GM19397 (cell line): Measurements from ENCODE around the gene BBS1.
A peak's percentile ranks its signal among the peaks of the same experiment; 100 is the strongest.

Source experiments
- ATAC-seq: cut with Tn5 transposase; IDR thresholded peaks from one replicate; pipeline ENCODE4 v1.9.1; 2021; ENCODE audit warnings: mild to moderate bottlenecking, moderate library complexity; ENCODE audit not compliant: unreplicated experiment

The BBS1 gene

DNA sequence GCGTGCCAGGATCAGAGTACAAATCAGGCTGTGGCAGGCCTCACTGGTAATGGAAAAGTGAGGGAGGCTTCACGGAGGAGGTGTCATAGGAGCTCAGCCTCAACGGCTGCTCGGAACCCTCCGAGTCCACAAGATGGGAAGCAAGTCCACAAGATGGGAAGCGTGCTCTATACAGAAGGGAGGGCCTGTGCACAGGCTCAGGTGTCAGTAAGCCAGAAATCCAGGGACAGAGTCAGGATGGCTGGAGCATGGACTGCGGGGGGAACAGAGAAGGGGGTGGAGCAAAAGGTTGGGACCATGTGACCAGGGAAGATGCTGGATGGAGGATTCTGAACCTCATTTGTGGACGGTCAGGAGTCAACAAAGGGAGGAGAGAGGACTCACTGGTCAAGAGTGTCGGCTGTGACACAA lies 33.6 kb upstream of the BBS1 start:
- no peak for ATAC-seq

DNA sequence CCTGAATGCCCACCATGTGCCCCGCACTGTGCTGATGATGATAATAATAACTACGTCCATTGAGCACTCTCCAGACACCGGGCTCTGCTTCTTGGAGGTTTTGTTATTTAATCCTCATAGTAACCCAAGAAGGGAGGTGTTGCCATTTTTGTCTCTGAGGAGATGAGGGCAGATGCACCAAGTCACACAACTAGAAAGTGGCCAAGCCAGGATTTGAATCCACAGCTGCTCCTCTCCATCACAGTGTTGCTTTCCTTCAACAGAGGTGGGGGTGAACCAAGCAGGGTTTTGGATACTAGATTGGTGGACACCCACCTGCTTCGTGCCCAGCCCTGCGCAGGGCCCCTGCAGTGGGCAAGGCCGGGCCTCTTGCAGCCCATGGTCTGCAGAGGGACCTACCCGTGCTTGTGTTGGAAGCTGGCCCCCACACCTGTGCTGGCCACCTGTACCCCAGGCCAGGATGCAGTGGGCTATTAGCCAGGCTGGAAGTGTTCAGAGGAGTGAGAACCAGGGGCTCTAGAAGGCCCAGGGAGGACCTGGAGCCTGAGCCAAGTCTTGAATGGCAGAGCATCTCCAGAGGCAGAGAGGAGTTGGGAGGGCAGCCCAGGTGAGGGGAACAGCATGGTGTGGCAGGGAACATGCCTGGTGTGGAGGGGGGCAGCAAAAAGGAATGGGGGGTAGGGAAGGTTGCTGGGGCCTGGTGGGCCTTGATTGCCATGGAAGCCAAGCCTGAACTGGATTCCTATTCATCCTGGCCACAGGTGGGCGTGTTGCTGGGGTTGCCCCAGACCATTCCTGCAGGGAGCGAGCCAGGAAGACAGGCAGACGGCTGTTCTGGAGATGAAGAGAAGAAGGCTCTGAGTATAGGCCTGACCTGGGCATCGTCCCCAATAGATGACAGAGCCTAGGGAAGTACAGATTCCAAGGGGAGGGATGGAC lies 32.9 kb upstream of the BBS1 start:
- ATAC-seq = no peak

DNA sequence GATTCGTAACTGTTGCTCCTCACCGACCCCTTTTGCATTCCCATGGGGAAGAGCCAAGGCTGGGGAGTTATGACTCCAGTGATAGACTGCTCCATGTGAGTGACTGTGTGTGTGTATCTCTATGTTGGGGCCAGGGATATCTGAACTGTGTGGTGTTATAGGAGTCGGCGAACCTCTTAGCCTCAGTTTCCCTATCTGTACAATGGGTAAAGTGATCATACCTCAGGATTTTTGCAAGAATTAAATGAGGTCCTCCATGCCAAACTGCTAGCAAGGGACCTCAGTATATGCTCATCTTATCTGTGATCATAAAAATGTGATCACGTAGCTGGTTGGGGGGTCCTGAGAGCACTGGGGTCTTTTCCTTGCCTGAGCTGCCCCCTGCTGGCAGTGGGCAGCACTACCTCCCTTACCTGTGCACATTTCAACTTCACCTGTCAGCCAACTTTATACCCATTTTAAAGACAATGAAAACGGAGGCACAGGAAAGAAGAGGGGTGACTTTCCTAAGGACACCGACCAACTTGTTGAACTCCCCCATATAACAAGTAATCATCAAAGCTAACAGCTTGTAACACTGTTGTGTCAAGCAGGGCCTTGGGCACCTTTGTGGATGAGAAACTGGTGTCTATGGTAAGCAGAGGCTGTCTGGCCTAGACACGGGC lies 31.6 kb upstream of the BBS1 start:
- no peak for ATAC-seq

DNA sequence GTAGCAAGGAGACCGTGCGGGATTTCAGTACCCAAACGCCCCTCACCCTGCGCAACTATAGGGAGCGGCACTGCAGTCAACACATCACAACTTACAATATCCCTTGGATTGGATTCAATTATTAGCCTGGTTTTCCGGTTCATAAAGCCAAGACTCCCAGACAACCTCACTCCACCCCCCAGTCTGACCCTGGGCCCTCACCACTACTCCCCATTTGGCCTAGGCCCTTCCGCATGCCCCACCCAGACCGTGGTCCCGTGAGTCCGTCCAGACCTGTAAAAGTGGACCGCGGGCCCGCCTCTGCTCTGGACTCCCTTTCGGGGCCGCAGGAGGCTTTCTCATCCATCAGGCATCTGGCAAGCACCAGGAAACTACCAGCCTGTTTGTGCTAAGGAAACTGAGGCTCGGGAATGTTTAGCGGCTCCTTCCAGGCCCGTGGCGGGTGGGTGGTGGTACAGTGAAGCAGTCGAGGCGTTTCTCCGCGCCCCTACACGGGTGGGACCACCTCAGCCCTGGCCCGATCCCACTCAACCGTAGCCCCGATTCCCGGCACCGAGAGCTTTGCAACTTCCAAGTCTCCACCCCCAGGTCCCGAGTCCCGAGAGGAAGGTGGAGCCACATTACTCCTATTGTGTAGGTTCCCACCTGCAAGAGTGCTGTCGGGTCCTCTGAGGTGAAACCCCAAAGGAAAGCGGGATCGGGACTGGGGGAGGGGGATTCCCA lies 30.9 kb upstream of the BBS1 start:
- ATAC-seq = peak; percentile 5

DNA sequence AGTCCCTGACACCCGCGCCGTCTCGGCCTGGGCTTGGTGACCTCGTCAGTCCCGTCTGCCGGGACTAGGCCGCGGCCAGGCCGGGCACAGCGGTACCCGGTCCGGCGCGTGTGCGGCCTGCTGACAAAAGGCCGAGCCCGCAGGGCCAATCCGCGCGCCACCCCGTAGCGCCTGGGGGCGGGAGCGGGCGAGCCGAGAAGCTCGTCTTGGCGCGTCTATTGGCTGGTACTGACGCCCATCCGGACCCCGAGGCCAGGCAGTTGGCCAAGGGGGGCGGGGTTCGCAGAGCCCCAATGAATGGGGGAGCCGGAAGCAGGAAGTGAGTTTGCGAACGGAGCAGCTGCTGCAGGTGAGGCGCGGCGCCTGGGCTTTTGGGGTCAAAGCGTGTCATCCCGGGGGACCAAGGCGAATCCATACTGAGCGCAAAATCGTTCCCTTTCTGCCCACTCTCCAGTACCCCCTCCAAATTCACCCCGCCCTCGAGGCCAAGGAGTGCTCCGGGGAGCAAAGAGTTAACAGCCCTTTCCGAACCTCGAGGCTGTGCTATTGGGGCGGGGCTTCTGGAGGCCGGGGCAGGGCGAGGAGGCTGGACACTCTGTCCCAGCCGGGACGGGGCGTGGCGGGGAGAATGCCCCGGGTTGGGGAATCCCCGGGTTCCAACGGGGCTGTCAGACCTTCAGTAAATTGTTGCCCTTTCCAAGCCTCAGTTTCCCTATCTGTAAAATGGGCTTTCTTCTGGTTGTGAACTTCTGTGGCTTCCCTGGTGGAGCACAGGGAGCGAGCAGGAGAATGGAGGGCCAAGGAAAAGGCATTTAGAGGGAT lies 30.1 kb upstream of the BBS1 start, which contains the start of gene DPP3:
TSS of gene DPP3 (plus strand) at position 318 of the 822 bp plus-strand sequence. CDS start 1,767 bp downstream, outside the sequence.
- peak; percentile 92 for ATAC-seq

DNA sequence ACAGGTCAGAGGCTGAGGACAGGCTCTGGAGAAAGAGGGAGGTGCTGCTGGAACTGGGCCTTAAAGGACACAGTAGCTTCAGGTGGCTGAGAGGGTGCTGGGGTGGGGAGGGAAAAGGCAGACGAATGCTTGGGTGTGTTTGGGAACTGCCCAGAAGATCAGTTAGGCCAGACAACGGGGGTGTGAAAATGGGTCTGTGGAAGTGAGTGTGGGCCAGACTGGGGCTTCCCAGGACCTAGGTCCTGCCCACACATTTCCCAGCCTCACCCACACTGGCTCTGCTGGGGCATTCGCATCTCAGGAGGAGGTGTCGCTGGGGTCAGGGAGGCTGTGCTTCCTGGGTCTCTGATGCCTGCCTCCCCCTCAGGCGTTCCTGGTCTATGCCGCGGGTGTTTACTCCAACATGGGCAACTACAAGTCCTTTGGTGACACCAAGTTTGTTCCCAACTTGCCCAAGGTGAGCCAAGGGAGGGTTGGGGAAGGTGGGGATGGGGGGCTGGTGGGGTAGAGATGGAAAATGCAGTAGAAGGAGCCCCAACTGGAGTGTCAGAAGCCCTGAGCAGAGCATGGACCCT lies 25.5 kb upstream of the BBS1 start:
- ATAC-seq = no peak

DNA sequence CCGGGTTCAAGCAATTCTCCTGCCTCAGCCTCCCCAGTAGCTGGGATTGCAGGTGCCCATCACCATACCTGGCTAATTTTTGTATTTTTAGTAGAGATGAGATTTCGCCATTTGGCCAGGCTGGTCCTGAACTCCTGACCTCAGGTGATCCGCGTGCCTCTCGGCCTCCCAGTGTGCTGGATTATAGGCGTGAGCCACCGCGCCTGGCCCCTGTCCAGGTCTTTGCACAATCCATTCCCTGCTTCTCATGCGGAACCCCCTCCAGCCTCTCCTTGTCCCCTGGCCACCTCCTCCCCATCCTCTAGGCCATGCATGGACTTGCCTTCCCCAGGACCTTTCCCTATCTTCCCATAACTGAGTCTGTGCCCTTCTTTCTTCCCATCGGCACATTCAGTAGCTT lies 21.5 kb upstream of the BBS1 start:
- ATAC-seq = no peak

DNA sequence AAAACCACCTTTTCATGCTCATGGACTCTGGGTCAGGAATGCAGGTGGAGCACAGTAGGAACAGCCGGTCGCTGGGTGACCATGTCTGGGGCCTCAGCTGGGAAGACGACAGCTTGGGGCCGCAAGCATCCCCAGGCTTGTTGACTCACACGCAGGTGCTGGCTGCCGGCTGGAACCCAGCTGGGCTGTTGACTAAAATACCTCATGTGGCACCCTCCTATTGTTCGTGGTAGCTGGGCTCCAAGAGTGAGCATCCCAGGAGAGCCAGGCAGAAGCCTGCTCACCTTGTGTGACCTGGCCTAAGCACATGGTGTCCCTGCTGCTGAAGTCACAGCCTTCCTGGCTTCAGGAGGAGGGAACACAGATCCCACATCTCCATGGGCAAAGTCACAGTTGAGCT lies 20.8 kb upstream of the BBS1 start:
- no peak for ATAC-seq

DNA sequence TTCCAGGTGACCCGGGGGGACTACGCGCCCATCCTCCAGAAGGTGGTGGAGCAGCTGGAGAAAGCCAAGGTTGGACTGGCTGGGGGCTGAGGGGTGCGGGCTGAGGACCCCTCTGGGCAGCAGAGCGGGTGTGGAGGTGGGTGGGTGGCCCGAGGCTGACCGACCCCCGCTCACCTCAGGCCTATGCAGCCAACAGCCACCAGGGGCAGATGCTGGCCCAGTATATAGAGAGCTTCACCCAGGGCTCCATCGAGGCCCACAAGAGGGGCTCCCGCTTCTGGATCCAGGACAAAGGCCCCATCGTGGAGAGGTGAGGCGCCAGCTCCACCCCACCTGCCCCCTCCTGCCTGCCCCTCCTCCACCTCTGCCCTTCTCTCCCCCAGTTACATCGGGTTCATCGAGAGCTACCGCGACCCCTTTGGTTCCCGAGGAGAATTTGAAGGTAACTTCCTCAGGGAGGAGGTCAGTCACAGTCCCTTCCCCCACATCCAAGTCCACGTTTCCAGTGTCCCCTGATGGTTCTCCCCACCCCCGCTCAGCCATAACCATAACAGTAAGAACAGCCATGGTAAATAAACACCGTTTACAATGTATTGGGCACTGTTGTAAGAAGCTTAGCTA lies 19.0 kb upstream of the BBS1 start:
- ATAC-seq = no peak

DNA sequence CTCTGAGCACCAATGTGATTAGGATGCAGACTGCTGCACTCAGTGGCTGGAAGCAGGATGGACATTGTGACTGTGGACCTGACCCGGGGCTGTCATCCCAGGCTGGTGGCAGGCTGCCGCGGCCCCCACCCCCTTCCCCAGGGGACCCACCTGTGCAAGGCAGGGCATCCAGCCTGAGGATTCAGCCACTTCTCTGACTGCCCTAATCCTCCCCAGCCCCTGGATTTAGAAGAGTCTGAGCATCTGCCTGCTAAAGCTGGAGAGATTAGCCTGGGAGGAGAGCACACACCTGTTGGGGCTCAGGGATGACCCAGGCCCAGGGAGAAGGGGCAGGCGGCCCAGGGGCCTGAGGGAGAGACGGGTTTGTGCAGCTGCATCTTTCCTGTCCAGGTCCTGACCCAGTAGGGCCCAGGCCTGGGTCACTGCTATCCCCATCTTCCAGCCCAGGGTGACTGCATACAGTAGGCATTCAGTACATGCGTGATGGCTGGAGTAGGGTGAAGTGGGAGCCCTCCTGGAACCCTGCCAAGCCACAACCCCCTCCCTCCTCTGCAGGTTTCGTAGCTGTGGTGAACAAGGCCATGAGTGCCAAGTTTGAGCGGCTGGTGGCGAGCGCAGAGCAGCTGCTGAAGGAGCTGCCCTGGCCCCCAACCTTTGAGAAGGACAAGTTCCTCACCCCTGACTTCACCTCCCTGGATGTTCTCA lies 18.1 kb upstream of the BBS1 start:
- no peak for ATAC-seq

DNA sequence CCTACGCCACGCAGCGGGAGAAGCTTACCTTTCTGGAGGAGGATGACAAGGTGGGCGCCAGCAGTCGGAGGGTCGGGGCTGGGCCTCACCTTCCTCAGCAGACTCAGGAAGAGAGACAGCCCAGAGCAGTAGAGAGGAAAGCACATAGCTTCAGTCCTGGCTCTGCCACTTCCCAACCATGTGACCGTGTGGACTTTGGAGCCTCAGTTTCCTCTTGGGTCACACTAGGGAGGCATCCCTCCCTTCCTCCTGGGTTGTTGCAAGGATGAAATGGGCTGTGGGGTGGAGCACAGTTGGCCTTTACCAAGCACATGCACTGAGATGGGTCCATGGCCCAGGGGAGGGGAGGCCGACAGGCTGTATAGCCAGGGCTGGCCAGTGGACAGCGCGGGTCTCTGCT lies 17.3 kb upstream of the BBS1 start:
- ATAC-seq = no peak

DNA sequence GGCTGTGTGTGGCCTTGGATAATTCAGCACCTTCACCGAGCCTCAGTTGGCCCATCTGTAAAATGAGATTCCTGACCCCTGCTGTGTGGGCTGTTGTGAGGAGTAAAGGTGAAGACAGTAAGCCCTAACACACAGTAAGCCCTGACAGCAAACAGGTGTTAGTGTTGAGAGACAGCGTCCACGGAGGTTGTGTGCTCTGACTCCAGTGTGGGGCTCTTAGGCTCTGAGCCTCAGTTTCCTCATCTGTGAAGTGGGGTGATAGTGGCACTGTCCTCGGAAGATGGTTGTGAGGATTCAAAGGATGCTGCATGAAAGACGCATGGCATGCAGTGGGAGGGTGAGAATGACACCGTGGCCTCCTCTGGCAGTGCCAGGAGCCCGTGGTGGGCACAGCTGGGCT lies 16.0 kb upstream of the BBS1 start:
- ATAC-seq = no peak

DNA sequence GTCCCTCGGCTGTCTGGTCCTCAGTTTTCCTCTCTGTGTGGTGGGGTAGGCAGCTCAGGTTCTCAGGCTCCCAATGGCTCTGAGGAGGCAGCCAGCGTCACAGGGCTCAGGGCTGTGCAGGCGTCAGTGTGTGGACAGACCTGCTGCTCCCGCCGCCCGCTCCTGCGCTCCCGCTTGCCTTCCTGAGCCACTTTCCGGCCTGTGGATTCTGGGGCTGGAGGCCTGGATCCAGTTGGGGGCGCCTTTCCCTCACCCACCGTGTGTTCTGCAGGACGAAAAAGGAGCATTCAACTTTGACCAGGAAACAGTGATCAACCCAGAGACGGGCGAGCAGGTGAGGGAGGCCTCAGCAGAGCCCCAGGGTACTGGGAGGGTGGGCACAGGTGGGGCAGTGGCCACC lies 15.5 kb upstream of the BBS1 start:
- ATAC-seq = no peak

DNA sequence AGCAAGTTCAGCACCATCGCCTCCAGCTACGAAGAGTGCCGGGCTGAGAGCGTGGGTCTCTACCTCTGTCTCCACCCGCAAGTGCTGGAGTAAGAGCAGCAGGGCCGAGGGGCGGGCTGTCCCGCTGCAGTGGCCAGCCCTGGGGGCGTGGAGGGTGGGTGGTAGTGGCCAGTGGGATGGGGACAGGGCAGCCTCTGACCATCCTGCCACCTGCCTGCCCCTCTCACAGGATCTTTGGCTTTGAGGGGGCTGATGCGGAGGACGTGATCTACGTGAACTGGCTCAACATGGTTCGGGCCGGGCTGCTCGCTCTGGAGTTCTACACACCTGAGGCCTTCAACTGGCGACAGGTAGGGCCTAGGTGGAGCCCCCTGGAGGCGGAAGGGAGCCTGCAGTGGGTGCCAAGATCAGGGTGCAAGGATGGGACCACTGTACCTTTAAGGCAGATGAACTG lies 15.0 kb upstream of the BBS1 start:
- no peak for ATAC-seq

DNA sequence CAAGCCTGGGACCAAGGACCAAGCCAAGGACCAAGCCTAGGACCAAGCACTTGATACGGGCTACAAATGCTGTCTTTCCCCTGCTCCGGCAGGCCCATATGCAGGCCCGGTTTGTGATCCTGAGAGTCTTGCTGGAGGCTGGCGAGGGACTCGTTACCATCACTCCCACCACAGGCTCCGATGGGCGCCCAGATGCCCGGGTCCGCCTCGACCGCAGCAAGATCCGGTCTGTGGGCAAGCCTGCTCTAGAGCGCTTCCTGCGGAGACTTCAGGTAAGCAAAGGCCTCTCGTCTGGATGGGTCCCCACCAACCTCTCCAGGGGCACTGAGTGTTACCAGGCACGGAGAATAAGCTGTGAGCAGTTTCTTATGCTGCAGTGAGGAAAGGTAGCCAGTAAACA lies 13.2 kb upstream of the BBS1 start:
- no peak for ATAC-seq

DNA sequence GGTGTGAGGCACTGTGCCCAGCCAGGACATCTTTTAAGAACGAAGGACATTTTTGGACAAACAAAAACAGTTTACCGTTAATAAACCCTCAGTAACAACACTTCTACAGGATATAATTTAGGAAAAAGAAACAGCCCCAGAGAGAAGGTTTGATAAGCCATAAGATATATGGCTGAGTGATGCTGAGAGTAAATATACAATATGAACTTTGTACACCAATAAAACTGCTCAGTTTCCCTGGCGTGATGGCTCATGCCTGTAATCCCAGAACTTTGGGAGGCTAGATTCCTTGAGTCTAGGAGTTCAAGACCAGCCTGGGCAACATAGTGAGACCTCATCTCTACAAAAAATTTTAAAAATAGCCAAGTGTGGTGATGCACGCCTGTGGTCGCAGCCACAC lies 11.9 kb upstream of the BBS1 start:
- no peak for ATAC-seq

DNA sequence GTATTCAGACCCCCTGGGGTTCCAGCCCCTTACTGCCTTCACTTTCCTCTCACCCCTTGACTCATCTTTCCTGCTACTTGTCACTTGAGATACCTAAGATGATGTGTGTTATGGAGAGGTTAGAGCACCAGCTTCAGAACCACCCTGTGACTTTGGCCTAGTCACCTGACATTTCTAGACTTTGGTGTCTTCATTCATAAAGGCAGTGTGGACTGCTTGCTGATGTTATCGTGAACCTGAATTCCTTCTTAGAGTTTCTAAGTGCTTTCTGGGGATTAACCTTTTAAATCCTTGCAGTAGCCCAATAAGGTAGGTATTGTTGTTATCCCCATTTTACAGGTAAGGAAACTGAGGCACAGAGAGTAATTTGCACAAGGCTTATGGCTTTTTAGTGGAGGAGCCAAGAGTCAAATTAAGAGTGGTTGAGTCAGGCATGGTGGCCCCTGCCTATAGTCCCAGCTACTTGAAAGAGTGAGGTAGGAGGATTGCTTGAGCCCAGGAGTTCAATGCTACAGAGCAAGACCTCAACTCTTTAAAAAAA lies 5.1 kb upstream of the BBS1 start:
- no peak for ATAC-seq

DNA sequence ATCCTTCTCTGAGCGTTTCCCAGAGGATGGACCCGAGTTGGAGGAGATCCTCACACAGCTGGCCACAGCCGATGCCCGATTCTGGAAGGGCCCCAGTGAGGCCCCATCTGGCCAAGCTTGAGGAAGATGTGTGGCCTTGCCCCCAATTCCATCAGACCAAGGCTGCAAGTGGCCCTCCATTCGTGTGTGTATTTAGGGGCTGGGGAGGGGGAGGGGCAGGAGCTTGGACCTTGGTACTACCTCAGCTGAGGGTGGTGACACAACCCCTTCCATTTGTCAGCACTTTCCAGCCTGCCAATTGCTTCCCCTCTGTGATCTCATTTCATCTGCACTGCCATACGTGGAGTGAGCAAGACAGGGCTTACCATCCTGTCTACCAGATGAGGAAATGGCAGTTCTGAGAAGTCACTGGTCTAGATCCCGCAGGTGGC lies 1.3 kb upstream of the BBS1 start:
- ATAC-seq = no peak

DNA sequence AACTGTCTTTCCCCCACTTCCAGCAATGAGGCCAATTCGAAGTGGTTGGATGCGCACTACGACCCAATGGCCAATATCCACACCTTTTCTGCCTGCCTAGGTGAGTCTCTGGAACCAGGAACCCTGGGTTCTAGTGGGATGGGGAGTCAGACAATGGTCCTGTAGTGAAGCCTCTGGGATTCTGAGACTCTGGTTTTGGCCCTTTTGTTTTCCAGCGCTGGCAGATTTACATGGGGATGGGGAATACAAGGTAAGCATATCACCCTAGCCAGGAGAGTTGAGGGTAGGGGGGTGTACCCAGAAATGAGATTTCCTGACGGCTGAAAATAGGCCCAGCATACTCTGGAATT lies 530 bp downstream of the BBS1 start:
- ATAC-seq = no peak
